ENCODE results near the gene REXO1.

DNA sequence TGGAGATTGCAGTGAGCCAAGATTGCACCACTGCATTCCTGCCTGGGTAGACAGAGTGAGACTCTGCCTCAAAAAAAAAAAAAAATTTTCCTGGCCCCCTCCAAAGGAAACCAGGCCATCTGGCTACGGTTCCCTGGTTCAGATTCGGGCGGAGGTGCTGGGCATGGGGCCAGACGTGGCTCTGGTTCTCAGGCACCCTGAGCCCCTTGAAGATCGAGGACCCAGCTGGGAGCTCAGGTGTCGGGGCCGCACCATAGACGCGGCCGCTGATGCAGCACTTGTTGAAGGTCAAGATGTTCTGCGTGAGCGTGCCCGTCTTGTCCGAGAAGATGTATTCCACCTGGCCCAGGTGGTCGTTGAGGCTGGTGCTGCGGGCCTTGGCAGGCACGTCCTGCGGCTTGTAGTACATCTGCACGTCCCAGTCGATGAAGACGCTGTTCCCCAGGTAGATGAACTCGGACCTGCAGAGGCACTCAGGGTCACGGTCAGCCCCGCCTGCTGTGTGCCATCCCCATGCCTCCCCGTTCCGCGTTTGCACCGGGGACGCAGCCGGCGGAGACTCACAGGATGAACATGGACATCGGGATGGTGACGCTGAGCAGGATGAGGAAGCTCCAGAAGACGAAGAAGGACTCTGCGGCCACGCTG, 48.5 kb downstream of the REXO1 start:
- no peak for TF ChIP-seq POLR2A (IDR thresholded peaks at IDR 0.05)
- TF ChIP-seq, protein P1, sequence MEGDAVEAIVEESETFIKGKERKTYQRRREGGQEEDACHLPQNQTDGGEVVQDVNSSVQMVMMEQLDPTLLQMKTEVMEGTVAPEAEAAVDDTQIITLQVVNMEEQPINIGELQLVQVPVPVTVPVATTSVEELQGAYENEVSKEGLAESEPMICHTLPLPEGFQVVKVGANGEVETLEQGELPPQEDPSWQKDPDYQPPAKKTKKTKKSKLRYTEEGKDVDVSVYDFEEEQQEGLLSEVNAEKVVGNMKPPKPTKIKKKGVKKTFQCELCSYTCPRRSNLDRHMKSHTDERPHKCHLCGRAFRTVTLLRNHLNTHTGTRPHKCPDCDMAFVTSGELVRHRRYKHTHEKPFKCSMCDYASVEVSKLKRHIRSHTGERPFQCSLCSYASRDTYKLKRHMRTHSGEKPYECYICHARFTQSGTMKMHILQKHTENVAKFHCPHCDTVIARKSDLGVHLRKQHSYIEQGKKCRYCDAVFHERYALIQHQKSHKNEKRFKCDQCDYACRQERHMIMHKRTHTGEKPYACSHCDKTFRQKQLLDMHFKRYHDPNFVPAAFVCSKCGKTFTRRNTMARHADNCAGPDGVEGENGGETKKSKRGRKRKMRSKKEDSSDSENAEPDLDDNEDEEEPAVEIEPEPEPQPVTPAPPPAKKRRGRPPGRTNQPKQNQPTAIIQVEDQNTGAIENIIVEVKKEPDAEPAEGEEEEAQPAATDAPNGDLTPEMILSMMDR (IDR thresholded peaks at IDR 0.05): no peak

Data from testis (tissue), 2 donors.